Gastroesophageal sphincter (tissue), 4 donors: ENCODE data around the gene DUSP5. TPM values are rescaled to one million over a fixed set of nuclear protein-coding genes. Genes with fewer than 3 reads are reported as not detected.
"Not testable (repeated sequence)": the region's sequence is repeated elsewhere in the genome, so short reads cannot be mapped to it uniquely, and the experiment has no call there.

Experiments used
- ATAC-seq: fragments of 150-250 bp; one replicate; pipeline ENCODE4 v1.9.1; 2016; ENCODE audit warnings: mild to moderate bottlenecking, moderate library complexity
- H3K27ac ChIP-seq, 4 donors: fragments of 200-600 bp; sonication (generic) in 3 of 4; 1 replicate in 3 of 4; 2 replicates in 1 of 4; pipeline ENCODE4 v1.5.1; 2016 to 2019
- H3K27me3 ChIP-seq: fragments of 200-600 bp; sonication (generic); one replicate; pipeline ENCODE4 v1.5.1; 2019
- H3K36me3 ChIP-seq, 2 donors: fragments of 200-600 bp; sonication (generic); one replicate each; pipeline ENCODE4 v1.5.1; 2019; ENCODE audit warnings: control low read depth in 1 of 2
- H3K4me1 ChIP-seq, 3 donors: fragments of 200-600 bp; sonication (generic); 1 replicate in 2 of 3; 2 replicates in 1 of 3; pipeline ENCODE4 v1.5.1; 2016 to 2019; ENCODE audit warnings: control low read depth in 2 of 3
- H3K4me3 ChIP-seq, 2 donors: fragments of 200-600 bp; sonication (generic); one replicate each; pipeline ENCODE4 v1.5.1; 2019; ENCODE audit warnings: mild to moderate bottlenecking in 1 of 2, moderate library complexity in 1 of 2
- H3K9me3 ChIP-seq, 3 donors: fragments of 200-600 bp; sonication (generic); one replicate each; pipeline ENCODE4 v1.5.1; 2017 to 2019; ENCODE audit warnings: control low read depth in 2 of 3
- CTCF ChIP-seq, 4 experiments: fragments of 200-600 bp in 2 of 4; fragments of 450-650 bp in 2 of 4; sonication (generic) in 1 of 4; IDR thresholded peaks; one replicate each; pipeline ENCODE4 v1.5.1; 2017 to 2019; ENCODE audit warnings: antibody characterized with exemption in 4 of 4, mild to moderate bottlenecking in 2 of 4, moderate library complexity in 2 of 4
- EP300 ChIP-seq: sonication (generic); formaldehyde crosslinking; IDR thresholded peaks from one replicate; pipeline ENCODE4 v1.6.1; 2017; ENCODE audit warnings: antibody characterized with exemption, mild to moderate bottlenecking
- POLR2A ChIP-seq, 2 donors: fragments of 450-650 bp; IDR thresholded peaks; one replicate each; pipeline ENCODE4 v1.6.1; 2017; ENCODE audit warnings: antibody characterized with exemption in 2 of 2, mild to moderate bottlenecking in 2 of 2, moderate library complexity in 1 of 2
- POLR2AphosphoS5 ChIP-seq: sonication (generic); formaldehyde crosslinking; IDR thresholded peaks from one replicate; pipeline ENCODE4 v1.6.1; 2017; ENCODE audit warnings: antibody characterized with exemption
- WGBS, 2 donors: methylation state at CpG; one replicate each; pipeline ENCODE4 v1.1.5; 2018; ENCODE audit warnings: low coverage in 1 of 2; 5-methylcytosine and 5-hydroxymethylcytosine counted together
- total RNA-seq, 4 donors: library from RNA; depleted of rRNA; stranded (reverse); fragments of >200 nt; gene quantifications; one replicate each; pipeline ENCODE4 v1.1.0, GENCODE V29; 2016

Gene DUSP5
- total RNA-seq, 4 donors from 2014 or later: 2.5 to 9.8 (median 3.5) TPM

DNA sequence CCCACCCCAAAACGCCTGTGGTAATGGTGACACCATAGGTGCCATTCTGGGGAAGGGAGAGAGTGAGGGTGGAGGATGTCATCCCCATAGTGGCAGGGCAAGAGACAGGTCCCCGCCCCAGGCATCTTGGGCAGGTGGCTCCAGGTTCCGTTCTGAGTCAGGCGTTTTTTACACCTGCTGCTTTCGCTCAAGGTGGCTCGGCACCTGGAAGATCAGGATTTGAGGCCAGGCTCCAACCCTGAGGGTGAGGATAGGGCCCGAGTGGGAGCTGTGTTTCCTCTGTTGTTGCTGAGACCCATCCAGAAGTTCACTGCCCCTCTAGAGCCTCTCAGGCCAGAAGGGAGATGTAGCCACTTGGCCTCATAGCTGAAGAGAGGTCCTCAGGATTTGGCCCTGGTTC is 36.6 kb upstream of the DUSP5 start:
- Histone ChIP-seq H3K27ac (no peak overlapping the region), H3K27me3 (no peaks in the 10 kb centered on the region), H3K4me1 (no peaks in the 10 kb centered on the region), H3K9me3 (no peaks in the 10 kb centered on the region), H3K4me3 (no peak overlapping the region), H3K36me3 (no peaks in the 10 kb centered on the region)
- no peak for ATAC-seq
- no peak for TF ChIP-seq POLR2A (IDR thresholded peaks at IDR 0.05)
- no peak for TF ChIP-seq EP300
- WGBS, 2 donors: 50% methylated on average over 1 of the region's 7 CpGs; no CpG with 5 or more reads in 1 of the 2 donors

DNA sequence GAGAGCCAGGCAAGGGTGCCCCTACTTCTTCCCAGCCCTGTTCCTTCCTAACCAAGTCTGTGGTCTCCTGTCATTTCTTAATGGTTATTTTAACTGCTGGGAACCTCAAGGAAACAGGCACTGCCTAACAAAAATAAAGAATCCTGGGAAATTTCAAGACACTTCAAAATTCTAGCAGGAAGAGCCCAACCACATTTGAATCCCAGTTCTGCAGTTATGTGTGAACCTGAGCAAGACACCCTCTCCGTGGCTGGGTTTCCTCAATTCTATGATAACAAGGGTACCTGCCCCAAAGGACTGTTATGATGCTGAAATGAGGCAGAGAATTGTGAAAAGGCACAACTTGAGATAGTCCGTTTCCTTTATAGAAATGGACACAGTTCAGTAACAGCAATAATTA is 36.2 kb upstream of the DUSP5 start:
- Histone ChIP-seq H3K27me3 (no peaks in the 10 kb centered on the region), H3K9me3 (no peaks in the 10 kb centered on the region), H3K36me3 (no peaks in the 10 kb centered on the region), H3K4me3 (no peak overlapping the region), H3K4me1 (no peaks in the 10 kb centered on the region), H3K27ac (no peak overlapping the region)
- TF ChIP-seq EP300 (no peak), POLR2AphosphoS5 (no peak), POLR2A (IDR thresholded peaks at IDR 0.05) (no peak), CTCF (IDR thresholded peaks at IDR 0.05) (no peak)
- WGBS, 2 donors: 64 to 71% methylated on average over 2 of the region's 2 CpGs
- no peak for ATAC-seq

DNA sequence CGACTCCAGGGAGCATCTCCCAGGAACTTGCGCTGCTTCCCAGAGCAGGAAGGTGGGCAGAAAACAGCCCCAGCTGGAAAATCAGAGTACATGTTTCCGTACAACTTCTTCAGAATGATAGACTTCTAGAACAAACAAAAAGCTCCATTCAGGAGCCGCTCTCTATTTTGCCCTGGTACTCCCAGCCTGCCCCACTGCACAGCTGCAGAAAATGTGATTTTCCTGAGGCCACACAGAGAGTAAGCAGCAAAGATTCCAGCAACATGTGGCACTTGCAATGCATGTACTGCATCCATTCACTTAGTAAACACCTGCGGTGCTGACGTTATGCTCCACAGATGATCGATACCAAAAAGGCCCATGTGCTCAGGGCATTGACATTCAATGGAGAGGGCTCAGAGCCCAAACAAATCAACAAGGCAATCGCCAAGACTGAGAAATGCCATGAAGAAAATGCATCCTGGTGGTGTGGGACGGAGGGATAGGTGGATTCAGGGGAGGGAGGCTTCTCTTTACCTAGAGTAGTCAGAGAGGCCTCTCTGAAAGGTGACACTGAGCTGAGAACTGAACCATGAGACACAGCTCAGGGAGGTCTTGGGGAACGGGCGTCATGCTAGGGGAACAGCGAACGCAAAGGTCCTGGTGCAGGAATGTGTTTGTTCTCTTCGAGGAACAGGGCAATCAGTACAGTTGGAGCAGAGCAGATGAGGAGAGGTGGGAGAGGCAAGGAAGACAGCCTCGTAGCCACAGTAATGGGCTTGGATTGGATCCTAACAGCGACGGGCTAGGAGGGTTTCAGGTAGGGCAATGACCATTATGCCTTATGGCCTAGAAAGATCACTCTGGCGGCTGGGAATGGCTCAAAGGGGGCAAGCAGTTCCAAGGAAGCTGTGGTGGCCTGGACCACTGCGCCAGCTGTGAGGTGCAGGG is 35.3 kb upstream of the DUSP5 start:
- Histone ChIP-seq H3K4me1 (no peaks in the 10 kb centered on the region), H3K9me3 (no peaks in the 10 kb centered on the region), H3K4me3 (no peak overlapping the region), H3K36me3 (no peaks in the 10 kb centered on the region), H3K27me3 (no peaks in the 10 kb centered on the region), H3K27ac (no peak overlapping the region)
- ATAC-seq: no peak
- TF ChIP-seq EP300 (no peak), CTCF (IDR thresholded peaks at IDR 0.05) (no peak), POLR2A (IDR thresholded peaks at IDR 0.05) (no peak), POLR2AphosphoS5 (no peak)
- WGBS, 2 donors: 89 to 92% methylated on average over 9 to 17 of the region's 19 CpGs

- H3K27ac ChIP-seq, ATAC-seq, H3K4me1 ChIP-seq, H3K27me3 ChIP-seq, H3K9me3 ChIP-seq, H3K36me3 ChIP-seq, H3K4me3 ChIP-seq: not testable (repeated sequence)
- WGBS, 2 donors: 80 to 86% methylated on average over 1 to 2 of the region's 2 CpGs
Measured at GRCh38 chr10:110468258-110468657, 29.4 kb upstream of the DUSP5 start.

- H3K36me3 ChIP-seq, H3K27ac ChIP-seq, ATAC-seq, H3K4me3 ChIP-seq, H3K27me3 ChIP-seq, H3K9me3 ChIP-seq, H3K4me1 ChIP-seq: not testable (repeated sequence)
- 100% methylated on average over 1 of the region's 10 CpGs; no CpG with 5 or more reads in 1 of the 2 donors for WGBS, 2 donors
Measured at GRCh38 chr10:110470541-110470940, 27.2 kb upstream of the DUSP5 start.

DNA sequence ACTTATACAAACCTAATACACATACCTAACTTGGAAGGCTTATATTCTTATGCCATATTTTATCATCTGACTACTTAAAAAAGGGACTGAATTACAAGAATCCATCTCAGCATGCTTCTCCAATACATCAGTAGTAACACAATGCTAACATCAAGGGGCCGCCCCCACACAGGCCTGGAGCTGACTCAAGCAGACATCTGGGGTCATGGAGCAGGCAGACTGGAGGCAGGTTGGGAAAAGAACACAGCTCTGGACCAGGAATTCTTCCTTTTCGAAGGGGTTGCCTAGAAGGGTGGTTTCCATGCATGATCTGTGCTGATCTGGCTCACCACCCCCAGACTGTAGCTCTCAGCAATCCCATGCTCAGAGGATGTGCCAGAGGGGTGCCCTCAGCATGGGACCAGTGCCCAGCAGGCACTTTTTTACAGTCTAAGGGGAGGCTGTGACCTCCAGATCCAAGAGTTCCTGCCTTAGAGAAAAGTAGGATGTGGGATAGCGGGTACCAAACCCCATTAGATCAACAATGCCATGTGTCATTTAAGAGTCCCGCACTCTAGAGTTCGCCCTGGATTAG is 26.1 kb upstream of the DUSP5 start:
- H3K4me1 ChIP-seq: no peaks in the 10 kb centered on the region
- no peak for ATAC-seq
- H3K27ac ChIP-seq: no peak overlapping the region
- H3K9me3 ChIP-seq: peaks cover 0 to 5% (median 0%) of the 10 kb centered on the region in 3 donors
- no peaks in the 10 kb centered on the region for H3K36me3 ChIP-seq
- 90 to 100% methylated on average over 1 to 5 of the region's 5 CpGs for WGBS, 2 donors
- TF ChIP-seq CTCF (IDR thresholded peaks at IDR 0.05) (no peak), POLR2AphosphoS5 (no peak), POLR2A (IDR thresholded peaks at IDR 0.05) (no peak), EP300 (no peak)
- H3K27me3 ChIP-seq: no peaks in the 10 kb centered on the region
- H3K4me3 ChIP-seq: no peak overlapping the region
